NOMO-1 treated with dmso at 0.1 percent for 144 hours (cell line): ENCODE measurements around the gene DPYSL3.
"Not testable (repeated sequence)": the region's sequence is repeated elsewhere in the genome, so short reads cannot be mapped to it uniquely, and the experiment has no call there.

Experiments used
- DNase-seq: peaks from one replicate; lab custom pipeline; 2025; ENCODE audit not compliant: unreplicated experiment; lab: John Stamatoyannopoulos, UW

The DPYSL3 gene

DNA sequence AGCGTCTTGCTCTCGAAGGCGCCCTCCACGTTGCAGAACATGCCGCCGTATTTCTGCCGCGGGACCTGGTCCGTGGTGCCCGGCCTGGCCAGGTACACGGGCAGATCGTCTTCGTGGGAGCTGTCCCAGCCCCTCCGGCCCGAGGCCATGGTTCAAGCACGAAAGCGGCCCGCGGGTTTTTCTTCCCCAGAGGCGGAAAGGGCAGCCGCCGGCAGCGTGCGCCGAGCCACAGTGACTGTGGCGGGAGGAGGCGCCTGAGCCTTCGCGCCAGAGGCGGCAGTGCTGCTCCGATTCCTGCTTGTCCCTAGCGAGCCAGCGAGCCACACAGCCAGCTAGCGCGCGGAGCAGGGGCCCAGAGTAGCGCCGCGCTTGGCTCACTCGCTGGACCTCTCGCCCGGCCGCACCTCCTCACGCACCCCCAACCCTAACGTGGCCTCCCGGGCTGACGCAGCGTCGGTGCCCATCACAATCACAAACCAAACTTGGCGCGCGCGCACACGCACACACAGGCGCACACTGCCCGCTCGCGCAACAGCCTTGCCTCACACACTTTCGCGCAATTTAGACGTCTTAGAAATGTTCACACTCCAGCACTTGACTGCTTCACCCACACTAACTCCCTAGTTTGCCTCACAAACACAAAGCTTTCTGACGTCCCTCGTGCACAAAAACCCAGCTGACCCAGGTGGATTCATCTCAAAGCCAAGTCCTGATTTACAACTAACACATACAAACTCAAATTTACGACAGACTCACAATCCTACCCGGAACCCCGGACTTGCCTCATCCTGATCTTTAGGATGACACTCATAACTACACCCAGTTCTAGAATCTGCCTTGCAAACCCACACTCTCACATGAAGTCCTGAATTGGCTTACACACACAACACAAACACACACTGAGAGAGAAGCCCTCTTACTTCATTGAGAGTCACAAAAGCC, at the start of gene DPYSL3:
Gene DPYSL3, minus strand, starts transcription at position 359 of the 942 bp plus-strand sequence. Its CDS starts 210 bp downstream, at position 149.
- no peak for DNase-seq

DNA sequence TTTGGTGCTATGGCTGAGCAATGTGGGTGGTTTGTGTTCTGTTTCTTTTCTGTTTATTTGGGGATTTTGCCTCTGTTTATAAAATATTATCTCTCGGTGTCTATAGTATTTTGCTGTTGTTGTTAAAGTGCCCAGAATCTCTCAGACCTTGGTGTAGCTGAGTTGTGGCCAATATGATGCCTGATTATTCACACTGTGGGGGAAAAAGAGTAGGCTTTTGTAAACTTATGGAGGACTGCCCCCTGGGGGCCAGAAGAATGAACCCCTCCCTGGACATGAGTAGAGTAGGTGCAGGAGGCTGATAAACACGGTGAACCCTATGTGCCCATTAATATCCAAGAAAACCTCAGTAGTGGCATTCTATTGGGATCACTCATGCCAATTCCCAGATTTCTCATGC, 49.0 kb upstream of the DPYSL3 start:
- DNase-seq: peak; percentile 4

DNA sequence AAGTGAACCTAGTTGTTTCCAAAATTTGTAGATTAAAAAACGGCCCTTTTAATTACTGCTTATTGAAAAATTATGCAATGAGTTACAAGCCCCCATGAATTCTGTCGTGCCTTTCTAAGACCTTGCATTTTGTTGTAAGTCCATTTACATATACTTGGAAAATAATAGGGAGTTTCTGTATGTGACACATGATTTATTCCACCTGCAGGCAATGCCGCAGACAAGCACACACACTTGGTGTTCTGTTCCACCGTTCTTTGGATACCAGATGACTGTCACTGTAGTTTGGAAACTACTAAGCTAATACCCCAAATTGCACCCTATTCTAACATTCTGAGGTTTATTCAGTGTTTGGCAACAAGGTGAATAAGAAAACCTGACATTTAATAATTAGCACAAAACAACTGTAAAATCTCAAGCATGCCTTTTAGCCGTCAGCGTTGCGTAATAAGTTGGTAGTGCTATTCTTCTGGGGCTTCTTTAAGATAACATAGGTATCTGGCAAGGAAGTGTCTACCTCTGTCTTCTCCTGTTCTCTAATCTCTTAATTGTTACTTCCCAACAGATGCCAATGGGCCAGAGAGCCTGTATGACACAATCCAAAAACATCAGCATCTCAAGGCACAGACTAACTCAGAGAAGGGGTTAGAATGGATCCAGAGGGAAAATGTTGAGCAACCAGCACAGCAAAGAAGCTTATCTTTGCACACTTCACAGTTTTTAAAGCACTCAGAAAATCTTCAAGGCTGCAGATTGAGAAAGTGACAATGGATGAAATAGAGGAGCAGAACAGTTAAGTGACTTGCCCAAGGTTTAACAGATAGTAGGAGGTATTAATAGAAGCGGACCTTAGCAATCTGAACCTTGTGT, 48.2 kb upstream of the DPYSL3 start:
- DNase-seq: no peak

DNA sequence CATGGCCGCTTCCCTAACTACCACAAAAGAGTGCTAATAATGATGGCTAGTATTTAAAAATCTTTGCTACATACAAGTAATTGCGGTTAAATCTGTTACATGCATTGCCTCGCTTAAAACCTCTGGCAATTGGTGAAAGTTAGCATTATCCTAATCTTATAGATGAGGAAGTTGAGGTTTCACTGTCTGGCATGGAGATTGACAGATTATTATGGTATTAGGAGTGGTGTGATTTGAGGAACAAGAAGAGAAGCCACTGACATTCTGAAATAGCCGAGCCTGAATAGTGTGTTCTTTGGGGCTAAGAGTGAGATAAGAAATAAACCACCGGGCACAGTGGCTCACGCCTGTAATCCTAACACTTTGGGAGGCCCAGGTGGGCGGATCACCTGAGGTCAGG, 45.3 kb upstream of the DPYSL3 start:
- DNase-seq: no peak

DNA sequence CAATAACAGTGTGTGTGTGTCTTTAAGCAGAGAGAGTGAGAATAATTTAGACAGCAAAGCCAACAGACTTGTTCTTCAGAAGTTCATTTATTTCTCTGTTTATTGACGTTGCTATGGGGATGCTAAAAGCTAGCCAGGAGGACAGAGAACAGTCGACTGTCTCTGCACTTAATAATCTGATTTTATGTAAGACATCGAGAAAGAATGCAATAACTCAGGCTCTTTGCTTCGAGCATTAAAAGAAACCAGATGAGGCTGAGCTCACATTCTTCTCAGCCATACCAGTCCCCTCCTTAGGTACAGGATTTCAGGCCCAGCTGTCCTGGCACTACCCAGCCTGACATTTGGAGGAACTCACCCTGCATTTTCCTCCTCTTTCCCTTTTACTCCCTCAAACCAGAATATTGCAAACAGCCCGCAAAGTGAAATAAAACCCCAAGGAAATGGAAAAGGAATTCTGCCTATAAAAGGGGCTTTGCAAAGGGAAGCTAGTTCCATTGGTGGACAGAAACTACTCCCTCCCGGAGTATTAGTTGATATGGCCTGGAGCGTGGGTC, 44.5 kb upstream of the DPYSL3 start:
- DNase-seq: no peak

DNA sequence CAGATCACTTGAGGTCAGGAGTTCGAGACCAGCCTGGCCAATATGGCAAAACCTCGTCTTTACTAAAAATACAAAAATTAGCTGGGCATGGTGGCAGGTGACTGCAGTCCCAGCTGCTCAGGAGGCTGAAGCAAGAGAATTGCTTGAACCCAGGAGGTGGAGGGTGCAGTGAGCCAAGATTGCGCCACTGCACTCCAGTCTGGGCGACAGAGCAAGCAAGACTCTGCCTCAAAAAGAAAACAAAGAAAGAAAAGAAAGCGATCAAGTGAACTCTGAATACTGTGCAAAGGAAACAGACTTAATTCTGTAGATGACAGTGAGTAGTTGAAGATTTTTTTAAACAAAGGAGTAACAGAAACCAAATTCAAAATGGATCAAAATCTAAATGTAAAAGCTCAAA, 43.9 kb upstream of the DPYSL3 start:
- DNase-seq: not testable (repeated sequence)

DNA sequence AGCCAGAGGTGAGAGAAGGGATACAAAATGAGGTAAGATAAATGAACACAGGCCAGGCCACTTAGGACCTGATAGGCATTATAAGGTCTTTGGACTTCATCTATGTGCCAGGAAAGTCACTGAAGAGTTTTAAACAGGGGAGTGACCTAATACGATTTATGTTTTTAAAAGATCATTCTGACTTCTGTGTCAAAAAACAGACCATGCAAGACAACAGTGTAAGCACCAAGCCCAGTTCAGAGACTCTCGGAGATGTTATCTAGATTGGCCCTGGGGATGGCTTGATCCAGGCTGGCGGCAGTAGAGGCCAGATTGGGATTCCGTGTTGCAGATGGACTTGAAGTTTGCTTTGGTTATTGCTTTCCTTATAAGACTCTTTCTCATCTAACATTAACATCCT, 43.0 kb upstream of the DPYSL3 start:
- no peak for DNase-seq

DNA sequence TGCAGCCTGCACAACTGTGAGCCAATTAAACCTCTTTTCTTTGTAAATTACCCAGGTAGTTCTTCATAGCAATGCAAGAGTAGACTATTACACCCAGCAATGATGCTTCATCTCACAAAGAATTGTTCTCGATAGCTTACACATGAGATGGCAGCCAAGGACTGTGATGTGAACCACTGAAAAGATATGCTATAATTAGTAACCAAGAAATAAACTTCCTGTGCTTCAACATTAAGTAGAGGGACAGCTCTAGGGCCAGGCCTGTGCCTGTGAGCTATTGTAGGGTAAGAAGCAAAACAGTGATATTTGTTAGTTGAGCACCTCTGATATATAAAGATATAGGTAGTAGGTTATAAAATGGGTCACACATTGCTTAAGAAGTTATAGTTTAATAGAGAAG, 41.8 kb upstream of the DPYSL3 start:
- no peak for DNase-seq

DNA sequence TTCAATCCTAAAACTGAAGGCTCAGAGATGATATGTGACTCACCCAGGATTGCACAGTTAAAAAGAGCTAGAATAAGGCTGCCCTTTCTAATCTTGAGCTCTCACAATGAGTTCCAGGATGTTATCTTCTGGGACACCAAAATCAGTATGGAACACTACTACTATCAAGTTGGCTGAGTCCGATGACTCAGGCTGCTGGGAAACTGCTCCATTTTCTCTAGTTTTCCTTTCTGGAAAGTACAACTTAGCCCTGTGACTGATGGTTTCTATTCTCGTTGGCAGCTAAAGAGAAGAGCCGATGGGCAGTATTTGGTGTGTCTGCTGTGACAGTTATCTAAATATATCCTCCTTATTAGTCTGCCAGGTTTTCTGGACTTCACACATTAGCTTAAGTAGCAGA, 37.9 kb upstream of the DPYSL3 start:
- no peak for DNase-seq

DNA sequence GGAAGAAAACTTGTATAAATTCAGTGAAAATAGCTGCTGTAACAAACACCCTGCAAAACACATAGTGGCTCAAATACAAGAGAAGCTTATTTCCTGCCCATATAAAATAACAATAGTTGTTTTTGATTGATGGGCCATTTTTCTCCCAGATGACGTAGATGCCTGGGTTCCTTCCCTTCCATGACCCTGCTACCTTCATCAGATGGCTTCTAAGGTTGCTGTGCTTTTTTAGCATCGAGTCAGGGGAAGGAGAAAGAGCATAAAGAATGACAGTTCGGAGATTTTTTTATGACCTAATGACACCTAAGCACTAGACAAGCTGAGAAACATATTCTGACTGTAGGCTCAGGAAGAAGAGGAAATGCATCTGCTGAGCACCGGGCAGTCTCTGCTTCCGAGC, 34.7 kb upstream of the DPYSL3 start:
- DNase-seq: no peak

DNA sequence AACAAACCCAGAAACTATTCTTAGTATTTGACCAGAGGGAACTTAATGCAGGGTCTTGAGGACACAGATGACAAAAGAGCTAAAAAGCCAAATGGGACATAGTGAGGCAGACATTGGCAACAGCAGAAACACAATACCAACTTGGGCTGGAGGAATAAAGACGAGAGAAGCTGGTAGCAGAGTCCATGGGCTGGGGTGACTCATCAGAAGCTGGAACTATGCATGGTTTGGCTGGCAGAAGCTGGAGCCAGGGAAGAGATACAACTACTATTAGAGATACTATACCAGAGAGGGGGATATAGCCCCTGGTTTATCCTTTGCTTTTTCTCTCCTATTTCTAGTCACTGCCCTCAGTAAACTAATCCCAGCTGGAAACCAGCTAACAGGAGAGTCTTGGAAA, 29.2 kb upstream of the DPYSL3 start:
- DNase-seq: no peak

DNA sequence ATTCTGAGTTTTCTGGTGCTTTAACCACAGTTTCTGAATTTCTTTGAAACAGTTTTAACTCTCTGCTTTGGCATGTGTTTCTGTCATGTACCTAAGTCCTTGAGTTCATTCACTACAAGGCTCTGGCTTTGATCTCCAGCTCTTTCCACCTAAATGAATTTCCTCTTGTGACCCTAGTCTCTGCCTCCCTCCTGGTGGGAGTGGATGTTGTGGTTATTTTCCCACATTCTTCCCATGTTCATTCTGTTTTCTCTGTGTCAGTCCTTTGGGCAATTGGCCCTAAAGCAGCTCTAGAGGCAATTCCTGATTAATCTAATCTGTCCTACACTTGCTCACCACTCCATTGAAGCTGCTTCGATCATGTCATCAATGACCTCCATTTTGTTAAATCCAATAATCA, 28.4 kb upstream of the DPYSL3 start:
- DNase-seq: no peak

DNA sequence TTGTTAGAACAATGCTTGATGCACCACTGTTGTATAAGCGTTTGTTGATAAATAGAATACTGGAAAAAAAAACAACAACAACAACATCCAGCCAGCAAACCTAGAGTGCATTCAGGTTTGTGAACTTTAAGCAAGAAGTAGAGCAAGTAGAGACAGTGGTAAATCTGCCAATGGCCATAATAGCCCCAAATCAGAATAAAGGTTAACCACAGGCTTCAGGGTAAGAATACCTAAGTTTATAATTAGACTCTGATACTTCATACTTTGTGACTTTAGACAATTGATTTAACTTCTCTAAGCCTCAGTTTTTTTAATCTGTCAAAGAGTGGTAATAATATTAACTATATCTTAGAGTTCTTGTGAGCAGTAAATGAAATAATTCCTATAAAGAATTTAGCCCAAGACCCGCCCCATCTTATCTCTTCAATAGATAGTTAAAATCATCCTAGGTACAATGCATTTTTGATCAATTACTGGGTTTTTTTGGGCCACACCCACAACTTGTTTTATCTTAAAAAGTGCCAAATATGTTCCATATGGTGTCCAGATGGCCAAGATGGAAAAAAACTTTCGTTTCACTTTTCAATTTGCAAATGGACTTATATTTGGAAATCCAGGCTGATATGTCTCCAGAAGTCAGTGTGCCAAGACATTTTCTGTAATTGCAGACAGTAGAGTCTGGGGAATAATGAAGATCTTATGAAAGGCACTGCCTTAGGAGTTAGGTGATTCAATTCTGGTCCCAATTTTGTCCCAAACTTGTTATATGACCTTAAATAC, 24.5 kb upstream of the DPYSL3 start:
- no peak for DNase-seq

DNA sequence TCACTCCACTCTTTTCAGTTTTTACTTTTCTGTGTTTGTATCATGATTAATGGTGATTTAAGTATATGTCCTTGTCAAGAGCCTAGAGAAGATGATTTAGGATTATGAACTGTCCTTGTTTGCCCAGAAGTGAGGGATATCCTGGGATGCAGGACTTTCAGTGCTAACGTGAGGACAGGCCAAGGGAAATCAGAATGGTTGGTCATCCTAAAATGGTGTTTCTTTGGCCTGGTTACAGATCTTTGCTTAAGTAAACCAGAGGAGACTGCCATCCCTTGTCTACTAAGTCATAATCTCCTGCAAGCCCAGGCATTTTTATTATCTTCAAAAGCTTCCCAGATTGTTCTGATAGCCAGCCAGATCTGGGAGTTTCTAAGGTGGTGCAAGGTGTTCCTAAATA, 22.3 kb upstream of the DPYSL3 start:
- no peak for DNase-seq

DNA sequence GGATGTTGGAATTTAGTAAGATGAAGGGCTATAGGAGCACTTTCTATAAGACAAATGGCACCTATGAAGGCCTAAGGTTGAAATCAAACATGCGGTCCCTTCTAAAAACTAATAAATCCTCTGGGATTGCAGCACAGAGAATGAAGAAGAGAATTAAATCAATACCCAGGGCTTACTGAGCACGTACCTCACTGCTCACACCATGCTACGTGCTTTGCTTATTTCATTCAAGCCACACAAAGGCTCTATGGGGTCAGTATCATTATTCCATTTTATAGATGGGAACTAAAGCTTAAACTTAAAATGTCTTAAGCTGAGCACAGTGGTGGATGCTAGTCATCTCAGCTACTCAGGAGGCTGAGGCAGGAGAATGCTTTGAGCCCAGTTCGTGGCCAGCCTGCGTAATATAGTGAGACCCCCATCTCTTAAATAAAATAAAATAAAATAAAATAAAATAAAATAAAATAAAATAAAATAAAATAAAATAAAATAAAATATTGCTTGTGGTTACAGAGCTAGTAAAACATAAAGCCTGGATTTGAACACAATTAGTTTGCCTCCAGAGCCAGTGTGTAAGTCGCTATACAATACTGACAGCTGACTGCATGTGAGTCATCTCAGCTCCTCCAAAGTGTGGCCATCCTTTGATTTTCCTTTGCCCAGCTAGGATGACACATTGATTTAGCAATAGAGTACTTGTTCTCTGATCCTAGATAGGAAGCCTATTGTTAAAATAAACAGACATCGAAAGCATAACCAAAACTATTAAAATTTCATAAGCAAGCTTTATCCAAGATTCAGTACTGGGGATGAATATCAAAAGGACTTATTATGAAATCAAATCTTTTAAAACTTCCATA, 20.9 kb upstream of the DPYSL3 start:
- DNase-seq: no peak

DNA sequence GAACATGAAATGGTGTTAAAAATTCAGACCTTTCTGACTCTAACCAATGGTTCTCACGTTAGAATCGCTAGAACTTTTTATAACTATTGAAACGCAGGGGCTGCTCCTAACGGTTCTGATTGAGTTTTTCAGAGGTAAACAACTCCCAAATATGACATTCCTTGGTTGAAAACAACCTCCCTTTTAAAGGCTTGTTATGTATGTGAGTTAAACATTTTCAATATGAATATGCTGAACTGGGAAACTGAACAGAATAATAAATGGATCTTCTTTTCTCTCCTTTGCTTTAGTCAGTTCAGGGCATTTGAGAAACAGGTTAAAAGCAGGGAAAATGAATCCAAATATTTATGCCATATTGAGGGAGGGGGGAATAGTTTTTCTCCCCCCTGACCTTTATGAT, 13.2 kb upstream of the DPYSL3 start:
- no peak for DNase-seq

DNA sequence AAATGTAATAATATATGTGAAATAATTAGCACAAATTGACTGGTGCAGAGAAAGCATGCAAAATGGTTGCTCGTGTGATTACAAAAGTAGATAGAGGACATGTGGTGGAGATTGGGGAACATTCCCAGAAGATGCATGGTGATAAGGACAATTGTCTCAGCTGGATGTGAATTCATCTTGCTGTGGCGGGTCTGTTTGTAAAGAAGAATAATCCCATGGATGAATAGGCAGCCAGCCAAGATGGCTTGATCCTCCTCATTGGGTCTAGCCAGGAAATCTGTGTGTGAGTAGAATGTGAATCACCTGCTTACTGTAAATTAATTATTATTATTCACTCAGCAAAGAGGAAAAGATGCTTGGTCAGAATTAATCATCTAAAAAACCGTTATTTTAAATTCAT, 12.6 kb upstream of the DPYSL3 start:
- no peak for DNase-seq

DNA sequence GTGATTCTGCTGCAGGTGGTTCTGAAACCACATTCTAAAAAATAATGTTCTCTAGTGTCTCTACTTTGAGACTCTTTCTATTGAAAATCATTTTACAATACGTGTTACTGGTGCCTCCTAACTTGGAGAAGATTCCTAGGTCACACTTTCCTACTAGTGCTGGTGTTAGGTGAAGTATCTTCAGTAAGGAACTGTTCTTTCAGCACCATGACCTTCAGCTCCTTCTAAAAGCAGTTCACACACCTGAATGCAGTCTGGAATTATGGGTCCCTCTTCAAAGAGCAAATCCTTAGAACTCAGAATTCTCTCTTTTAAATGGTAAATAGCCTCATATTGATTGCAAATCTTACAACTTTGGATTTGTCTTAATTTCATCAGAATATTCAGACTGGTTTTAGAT, 10.6 kb upstream of the DPYSL3 start:
- DNase-seq: no peak

DNA sequence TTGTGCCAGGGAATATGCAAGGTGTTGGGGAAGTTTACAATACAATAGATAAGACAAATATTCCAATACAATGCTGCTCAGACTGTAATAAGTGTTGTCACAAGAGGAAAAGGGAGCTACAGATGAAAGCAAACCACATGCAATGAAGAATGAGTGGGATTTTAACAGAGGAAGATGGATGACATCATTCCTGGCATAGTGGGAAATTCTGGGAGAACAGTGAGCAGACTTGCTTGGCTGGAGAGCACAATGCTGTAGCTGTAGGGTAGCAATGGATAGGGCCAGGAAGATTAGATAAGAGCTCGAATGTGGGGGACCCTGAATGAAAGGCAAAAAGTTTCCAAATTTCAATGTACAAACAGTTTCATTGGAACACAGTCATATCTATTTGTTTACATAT, 9.5 kb upstream of the DPYSL3 start:
- no peak for DNase-seq

DNA sequence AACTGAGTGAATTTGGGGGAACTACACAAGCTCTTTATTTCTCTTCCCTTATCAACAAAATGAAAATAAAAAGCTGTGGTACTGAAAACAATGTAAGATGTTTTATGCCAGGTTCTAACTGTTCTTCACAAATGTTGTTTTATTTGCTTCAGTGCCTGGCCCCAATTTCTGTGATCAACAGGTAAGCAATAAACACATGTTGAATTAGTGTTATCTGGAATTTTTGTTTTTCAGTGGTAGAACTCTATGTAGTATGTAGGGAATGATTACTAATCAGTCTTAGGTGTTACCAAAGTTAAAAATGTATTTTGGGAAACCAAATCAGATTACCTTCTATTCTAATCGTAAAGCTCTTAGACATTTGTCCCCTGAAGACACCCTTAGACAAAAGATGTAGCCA, 7.5 kb upstream of the DPYSL3 start:
- no peak for DNase-seq
